NCI-H146 treated with DMSO at 0.1 percent for 48 hours (cell line): Measurements from ENCODE around the gene CDCA8.
"Not testable (repeated sequence)": the region's sequence is repeated elsewhere in the genome, so short reads cannot be mapped to it uniquely, and the experiment has no call there.

Source experiments
- DNase-seq: peaks from one replicate; lab custom pipeline; 2025; ENCODE audit not compliant: unreplicated experiment; lab: John Stamatoyannopoulos, UW

Gene CDCA8

DNA sequence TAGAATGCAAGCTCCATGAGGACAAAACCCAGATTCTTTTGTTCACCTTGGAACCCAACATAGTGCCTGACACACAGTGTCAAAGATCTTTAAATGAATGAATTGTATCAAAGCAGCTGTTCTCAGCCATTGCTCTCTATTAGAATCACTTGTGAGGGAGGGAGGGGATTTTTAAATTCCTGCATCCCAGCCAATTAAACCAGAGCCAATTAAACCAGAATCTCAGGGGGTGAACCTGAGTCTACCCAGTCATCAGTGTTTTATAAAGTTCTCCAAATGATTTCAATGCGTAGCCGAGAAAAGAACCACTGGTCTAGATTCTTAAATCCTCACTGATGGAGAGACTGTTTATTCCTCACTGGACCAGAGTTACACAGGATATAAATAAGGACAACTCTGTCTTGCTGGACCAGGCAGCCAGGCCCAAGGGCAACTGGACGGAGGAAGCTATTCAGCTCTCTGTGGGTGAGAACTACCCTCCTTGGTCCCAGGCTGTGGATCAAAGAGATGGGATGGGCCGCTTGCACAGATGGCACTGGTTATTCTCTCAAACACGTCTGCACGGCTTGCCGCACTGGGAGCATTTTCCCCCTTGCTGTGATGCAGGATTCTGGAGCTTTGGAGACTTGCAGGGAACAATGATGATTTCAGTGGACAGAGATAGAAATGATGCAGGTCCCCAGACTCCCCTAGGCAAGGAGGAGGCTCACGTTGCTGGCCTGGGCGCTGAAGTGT, 20.0 kb upstream of the CDCA8 start:
- no peak for DNase-seq

DNA sequence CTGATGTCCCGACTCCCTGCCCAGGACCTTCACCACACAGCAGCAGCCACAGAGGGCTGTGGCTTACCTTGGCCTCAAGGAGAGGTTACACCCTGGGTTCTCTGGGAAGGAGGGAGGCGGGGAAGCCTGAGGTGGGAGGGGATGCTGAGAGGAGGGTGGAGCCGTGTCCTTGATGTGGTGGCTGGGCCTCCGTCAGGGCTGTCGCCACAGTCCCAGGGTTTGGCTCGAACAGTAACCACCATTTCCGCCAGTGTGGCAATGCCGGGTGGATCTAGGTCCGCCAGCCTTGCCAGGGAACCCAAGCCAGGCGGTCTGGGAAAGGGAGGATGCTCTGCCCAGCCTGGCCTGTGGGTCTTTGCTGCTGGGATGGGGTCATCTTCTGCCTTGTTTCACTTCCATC, 18.4 kb upstream of the CDCA8 start:
- DNase-seq = no peak

DNA sequence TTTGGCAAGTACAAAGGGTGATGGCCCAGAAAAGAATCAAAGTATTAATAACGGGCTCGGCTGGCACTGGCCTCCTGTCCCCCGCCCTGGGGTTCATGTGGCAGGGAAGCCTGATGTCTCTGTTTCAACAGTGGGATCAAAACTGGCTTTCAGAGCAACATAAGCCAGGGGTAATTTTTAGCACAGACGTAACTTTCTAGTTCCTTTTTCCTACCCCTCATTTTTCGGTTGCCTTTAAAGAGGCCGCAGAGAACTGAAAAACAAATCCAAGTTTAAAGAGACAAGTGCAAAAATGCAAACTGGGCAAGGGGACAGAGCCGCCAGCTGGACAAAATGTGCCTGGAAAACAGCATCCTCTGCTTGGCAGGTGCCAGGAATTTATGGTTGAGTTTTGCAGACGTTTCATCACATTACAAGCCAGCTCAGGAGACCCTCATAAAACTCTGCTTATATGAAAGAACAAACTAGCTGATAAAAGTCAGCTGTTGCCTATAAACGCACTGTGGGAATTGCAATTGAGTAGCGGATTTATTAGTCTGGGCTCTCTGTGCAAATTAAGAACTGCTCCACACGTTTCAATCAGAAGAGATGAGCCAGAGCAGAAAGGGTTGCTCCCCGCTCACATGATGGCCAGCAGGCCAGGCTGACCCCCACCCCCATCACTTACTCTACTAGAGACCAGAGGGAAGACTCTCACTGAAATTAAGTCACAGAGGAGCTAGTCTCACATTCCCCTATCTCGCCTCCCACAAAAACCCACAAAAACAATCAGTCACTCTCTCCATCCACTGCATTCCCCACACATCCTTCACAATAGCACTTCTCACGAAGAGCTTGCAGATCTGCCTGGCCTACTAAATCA, 15.8 kb upstream of the CDCA8 start:
- DNase-seq = no peak

DNA sequence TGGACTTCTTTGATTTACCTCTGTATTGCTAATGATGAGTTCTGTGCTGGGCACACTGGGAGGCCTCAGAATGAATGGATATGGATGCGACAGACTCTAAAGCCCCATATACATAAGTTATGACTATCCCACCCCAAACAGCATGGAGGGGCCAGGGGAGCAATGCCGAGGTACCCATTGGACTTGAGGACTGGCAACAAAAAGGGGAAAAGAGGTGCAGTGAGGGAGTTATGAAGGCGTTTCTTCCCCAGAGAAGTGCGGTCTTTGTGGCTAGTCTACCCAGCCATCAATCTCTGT, 15.2 kb upstream of the CDCA8 start:
- no peak for DNase-seq

DNA sequence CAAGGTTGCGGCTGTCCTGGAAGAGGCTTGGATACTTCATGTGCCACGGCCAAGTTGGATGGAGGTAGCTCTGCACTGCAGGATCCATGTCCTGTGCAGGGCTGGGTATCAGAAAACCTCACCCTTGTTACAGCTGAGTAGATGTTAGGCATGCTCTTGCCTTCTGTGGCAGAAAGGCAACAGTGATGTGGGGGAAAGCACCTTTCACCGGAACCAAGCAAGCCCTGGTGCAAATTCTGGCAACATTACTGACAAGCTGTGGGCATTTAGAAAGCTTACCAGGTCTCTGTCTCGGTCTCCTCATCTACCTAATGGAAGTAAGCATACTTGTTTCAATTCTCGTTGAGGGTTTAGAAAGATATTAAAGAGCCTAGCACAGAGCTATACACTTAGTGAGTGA, 14.5 kb upstream of the CDCA8 start:
- DNase-seq = no peak

DNA sequence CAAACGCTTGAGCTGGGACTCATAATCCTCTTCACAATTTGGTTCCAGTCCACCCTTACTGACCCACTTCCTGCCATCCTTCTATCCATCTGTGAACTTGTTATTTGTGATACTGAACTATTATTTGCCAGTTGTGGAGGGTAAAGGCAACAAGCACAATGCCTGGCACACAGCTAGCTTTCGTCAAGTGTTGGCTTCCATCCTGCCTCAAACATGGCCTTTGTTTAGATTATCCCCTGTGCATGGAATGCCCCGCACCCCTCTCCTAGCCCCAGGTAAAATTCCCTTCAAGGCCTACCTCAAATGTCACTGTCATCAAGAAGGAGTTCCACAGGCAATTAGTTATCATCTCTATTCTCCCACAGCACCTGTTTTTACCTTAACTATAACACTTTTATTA, 11.4 kb upstream of the CDCA8 start:
- no peak for DNase-seq

DNA sequence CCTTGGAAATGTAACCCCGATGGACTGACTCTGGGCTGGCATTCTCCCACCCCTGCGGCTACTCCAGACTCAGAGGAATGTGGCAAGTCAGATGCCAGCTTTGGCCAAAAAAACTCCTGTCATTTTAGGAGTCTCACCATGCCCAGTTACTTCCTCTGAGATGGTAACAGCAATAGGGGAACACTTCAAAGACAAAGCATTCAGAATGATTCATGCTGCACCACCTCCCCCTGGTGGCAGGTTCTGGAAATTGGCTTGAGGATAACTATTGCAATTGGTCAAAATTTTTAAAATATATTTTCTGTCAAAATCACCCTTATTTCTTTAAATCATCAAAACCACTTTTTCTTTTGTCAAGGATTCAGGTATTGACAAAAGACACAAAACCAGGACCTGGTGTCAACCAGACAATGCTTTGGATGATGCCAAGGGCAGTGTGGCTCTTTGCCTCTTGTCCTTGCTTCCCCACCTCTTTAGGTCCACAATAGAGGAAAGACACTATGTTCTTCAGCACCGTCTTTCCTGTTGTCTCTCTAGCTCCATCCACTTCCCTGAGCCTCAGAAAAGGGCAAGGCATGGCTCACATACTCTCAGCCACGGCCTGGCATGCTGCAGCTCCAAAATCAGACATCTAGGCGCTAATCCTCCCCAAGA, 9.9 kb upstream of the CDCA8 start:
- DNase-seq = peak; percentile 3

DNA sequence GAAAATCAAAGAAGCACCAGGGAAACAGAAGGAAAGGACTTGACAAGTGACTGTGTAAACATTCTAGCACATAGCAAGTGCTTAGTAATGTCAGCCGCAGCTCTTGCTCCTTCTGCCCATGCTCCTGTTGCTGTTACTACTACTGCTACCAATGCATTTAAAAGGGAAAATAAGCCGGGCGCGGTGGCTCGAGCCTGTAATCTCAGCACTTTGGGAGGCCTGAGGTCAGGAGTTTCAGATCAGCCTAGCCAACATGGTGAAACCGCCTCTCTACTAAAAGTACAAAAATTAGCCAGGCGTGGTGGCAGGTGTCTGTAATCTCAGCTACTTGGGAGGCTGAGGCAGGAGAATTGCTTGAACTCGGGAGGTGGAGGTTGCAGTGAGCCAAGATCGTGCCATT, 8.1 kb upstream of the CDCA8 start:
- DNase-seq = not testable (repeated sequence)

DNA sequence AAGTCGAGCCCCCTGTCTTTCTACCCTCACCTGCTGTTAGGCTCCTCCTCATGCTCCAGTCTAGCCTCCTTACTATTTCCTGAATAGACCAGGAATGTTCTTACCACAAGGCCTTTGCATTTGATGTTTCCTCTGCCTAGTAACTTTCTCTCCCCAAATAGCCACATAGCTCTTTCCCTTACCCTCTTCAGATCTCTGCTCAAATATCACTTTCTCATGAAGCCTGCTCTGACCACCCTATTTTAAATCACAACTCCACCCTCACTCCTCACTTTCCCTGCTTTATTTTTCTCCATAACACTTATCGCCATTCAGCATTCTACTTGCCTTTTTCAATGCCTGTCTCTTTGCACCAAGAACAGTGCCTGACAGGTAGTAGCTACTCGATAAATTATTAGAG, 6.6 kb upstream of the CDCA8 start:
- no peak for DNase-seq

DNA sequence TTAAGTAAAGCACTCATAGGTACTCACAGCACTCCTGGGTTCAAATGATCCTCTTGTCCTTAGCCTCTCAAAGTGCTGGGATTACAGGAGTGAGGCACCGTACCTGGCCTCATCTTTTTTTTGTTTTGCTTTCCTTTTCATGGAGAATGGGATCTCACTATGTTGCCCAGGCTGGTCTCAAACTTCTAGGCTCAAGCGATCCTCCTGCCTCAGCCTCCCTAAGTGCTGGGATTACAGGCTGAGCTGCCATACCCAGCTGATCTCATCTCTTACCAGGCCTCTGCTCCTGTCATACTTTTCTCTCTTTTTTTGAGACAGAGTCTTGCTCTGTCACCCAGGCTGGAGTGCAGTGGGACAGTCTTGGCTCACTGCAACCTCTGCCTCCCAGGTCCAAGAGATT, 4.6 kb upstream of the CDCA8 start:
- not testable (repeated sequence) for DNase-seq

DNA sequence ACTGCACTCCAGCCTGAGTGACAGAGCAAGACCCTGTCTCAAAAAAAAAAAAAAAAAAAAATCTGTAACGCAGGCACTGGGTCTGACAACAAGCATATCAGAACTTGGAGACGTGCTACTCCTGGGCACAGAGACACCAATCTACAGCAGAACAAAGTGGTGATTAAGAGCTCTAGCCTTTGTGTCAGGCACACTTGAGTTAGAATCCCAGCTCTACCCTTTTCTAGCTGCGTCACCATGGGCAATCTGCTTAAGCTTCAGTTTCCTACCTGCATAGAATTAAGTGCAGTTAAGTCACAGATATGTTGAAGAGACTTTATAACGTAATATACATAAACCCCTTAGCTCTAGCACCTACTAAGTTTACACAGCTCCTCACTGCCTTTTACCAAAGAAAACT, 3.4 kb upstream of the CDCA8 start:
- no peak for DNase-seq

DNA sequence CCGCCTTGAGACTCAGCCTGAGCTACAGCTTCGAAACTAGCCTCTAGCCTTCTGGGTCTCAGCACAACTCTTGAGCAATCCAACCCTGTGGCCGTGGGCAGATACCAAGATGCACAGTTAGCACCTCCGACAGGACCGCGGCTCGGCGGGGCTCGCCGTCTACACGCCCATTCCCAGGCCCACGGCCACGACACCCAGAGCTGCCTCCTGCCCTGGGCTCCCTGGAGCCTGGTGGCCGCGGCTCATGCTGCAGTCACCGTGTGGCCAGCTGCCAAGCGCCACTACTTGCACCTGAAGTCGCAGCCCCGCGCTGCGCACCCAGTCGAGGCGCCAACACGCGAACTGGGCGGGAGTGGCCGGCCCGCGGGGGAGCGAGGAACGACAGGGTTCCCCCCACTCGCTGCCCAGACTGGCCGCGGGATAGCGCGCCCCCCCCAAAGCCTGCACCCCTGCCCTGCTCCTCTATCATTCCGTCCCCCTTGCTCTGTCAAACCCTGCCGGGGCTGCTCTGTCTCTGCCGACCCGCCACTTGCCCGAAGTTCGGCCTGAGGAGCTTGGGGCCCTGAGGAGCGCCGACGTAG, 729 bp upstream of the CDCA8 start:
- DNase-seq = no peak

DNA sequence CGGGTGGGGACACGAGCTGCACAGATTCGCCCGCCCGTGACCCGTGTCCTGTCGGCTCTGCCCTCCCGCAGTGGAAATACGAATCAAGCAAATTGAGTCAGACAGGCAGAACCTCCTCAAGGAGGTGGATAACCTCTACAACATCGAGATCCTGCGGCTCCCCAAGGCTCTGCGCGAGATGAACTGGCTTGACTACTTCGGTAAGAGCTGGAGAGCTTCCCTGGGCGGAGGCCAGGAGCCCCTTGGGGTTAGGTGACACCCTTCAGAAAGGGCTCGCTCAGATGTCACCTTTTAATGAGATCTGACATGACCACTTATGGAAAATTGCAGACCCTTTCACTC, 489 bp downstream of the CDCA8 start:
- no peak for DNase-seq

DNA sequence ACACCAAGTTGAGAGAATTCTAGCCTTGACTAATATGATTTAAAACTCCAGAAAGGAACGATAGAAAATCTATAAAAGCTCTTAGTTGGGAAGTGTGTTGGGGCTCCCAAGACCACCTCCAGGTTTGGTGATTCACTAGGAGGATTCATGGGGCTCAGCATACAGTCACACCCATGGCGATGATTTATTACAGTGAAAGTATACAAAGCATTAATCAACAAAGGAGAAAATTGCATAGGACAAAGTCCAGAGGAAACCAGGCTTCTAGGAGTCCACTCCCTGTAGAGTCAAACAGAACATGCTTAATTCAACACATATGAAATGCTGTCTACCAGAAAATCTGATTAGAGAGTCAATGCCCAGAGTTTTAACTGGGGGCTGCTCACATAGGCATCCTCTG, 4.8 kb downstream of the CDCA8 start:
- peak; percentile 13 for DNase-seq

DNA sequence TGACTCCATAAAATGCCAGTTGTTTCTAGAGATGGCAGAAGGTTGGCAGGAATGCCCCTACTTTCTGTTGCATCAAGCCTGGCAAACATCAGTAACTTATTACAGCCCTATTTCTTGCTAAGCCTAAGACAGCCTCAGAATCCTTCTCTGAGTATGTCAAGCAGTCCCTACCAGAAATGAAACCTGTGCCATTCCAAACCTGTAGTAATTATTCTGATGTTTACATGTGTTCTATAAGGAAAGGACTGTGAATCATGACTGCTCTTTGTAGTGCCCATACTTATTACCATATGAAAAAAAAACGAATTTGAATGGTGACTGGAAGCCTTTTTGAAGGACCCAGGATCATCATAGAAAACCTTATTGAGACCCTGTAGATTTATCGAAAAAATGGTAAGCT, 5.4 kb downstream of the CDCA8 start:
- no peak for DNase-seq

DNA sequence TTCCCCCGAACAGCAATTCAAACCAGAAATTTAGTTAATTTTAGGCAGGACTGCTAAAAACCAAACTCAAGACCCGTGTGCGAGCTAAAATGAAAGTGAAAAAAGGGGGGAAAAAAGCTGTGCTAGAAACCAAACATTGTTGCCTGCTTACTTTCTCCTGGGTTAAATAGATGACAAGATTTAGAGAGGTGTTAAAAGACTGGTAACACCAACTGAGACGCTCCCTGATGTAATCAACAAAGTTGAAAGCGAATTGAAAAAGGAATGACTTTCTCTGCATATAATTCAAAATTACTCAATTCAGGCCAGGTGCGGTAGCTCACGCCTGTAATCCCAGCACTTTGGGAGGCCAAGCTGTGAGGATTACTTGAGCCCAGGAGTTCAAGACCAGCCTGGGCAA, 6.8 kb downstream of the CDCA8 start:
- no peak for DNase-seq

DNA sequence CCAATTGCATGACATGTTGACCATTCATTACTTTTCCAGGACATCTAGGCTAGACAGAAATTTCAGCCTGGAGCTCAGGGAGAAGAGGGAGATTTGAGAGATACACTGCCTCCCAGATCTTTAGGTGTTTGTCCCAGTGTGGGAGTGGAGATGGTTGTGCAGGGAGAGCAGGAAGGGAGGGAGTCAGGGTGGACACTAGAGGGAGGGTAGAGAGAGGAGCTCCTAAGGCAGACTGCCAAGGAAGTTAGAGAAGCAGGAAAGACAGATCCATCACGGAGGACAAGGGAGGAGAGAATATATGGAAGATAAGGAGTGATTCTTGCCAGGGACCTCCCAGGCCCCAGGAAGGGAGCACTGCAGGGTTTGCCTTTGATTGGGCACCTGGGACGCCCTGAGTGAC, 8.7 kb downstream of the CDCA8 start:
- DNase-seq = no peak

DNA sequence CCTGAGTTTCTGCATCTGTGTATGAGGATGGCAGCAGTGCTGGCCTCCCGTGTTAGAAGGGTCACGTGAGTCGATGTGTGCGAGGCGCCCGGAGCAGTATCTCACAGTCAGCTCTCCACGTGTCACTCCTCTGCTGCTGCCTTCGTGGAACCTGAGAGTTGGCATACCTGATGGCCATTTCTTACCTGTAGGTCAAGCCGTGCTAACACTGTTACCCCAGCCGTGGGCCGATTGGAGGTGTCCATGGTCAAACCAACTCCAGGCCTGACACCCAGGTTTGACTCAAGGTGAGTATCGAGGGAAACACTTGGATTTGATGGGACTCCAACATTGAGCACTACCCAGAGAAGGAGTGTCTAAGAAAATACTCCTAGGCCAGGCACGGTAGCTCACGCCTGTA, 10.7 kb downstream of the CDCA8 start:
- DNase-seq = no peak

DNA sequence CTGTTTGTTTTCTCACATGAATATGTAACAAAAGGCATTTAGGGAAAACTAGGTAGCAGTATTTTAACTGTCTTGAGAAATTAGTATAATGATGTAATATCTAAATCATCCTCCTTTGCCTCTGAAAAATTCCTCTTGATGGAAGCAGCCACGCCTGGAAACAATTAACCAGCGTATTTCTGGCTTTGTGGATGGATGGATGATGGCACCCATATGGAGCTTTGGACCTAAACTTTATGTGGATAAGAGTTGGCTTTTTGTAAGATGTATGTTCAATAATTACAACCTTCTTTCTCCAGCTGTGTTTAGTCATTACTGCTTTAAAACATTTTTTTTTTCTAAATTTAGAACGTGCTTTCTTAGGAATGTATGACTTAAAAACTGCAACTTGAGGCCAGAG, 12.7 kb downstream of the CDCA8 start:
- no peak for DNase-seq

DNA sequence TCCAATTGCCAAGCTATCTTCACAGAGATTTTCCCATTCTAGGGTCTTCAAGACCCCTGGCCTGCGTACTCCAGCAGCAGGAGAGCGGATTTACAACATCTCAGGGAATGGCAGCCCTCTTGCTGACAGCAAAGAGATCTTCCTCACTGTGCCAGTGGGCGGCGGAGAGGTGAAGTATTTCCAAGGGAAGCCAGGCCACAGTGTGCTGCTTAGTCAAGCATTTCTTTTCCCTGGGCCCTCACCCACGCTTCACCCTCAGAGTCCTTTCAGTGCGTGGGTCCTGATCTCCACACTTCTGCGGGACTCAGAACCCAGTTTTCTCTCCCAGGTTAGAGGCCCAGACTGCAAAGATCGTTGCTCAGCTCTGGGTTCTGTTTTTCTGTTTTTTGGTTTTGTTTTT, 13.1 kb downstream of the CDCA8 start:
- DNase-seq = no peak

DNA sequence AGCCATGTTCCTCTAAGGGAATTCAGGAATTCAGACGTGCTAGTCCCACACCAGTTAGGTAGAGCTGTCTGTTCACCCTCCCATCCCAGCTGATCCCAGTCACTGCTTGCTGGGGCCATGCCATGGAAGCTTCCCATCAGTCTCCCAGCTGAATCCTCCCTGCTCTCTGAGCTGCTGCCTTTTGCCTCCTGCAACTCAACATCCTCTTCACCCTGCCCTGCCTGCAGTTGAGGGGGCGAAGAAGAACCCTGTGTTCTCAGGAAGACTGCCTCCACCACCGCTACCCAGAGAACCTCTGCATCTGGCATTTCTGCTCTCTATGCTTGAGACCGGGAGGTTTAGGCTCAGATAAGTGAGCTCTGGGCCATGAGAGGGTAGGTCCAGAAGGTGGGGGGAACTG, 16.2 kb downstream of the CDCA8 start:
- DNase-seq = no peak

DNA sequence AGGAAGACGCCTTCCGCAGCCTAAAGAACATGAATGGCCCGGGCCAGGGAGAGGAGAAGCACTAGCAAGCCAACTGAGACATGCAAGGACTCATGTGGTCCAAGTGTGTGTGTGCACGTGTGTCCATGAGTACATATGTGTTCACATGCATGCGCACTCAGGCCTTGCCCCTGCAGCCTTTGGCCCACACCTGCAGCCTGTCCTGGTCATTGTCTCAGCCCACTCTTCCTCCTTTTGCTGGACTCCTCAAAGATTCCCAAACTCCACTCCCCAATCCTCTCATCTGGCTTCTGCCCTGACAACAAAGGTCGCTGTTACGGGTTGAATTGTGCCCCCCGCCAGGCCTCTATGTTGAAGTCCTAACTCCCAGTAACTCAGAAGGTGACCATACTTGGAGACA, 21.9 kb downstream of the CDCA8 start:
- DNase-seq = no peak
